ENCODE data around the gene GATB.
"Not testable (repeated sequence)": the region's sequence is repeated elsewhere in the genome, so short reads cannot be mapped to it uniquely, and the experiment has no call there.

Gene GATB

DNA sequence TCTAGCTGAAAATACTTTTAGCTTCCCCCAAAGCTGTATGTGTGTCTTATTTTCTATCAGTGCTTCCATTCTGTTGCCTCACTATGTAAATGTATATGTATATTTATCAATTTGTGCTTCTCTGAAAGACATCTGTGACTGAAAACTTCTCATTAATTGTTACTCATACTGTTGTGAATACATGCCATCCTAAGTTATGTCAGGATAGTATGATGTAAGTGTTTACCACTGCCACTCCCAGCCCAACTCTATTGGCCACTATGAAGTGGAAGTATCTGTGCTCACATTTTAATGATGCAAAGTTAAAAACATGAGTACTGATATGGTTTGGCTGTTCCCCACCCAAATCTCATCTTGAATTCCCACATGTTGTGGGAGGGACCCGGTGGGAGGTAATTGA, 24.4 kb downstream of the GATB start:
- Histone ChIP-seq H3K27me3 (ENCODE audit: insufficient read depth, low read depth) (no peaks in the 10 kb centered on the region), H3K36me3 (ENCODE audit: insufficient read depth) (no peaks in the 10 kb centered on the region), H3K27ac (no peak overlapping the region), H3K9ac (no peak overlapping the region), H4K20me1 (ENCODE audit: insufficient read depth) (no peaks in the 10 kb centered on the region), H3K4me1 (ENCODE audit: low read depth, poor library complexity, severe bottlenecking) (no peaks in the 10 kb centered on the region), H3K4me2 (no peak overlapping the region), H3K79me2 (ENCODE audit: insufficient read depth, low read depth) (no peaks in the 10 kb centered on the region), H2AFZ (ENCODE audit: low read depth) (no peak overlapping the region), H3K4me3 (IDR thresholded peaks at IDR 0.05; ENCODE audit: insufficient read depth, low read depth, low read length) (no peak overlapping the region)
- TF ChIP-seq, protein P1, sequence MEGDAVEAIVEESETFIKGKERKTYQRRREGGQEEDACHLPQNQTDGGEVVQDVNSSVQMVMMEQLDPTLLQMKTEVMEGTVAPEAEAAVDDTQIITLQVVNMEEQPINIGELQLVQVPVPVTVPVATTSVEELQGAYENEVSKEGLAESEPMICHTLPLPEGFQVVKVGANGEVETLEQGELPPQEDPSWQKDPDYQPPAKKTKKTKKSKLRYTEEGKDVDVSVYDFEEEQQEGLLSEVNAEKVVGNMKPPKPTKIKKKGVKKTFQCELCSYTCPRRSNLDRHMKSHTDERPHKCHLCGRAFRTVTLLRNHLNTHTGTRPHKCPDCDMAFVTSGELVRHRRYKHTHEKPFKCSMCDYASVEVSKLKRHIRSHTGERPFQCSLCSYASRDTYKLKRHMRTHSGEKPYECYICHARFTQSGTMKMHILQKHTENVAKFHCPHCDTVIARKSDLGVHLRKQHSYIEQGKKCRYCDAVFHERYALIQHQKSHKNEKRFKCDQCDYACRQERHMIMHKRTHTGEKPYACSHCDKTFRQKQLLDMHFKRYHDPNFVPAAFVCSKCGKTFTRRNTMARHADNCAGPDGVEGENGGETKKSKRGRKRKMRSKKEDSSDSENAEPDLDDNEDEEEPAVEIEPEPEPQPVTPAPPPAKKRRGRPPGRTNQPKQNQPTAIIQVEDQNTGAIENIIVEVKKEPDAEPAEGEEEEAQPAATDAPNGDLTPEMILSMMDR (conservative IDR thresholded peaks at IDR 0.05; ENCODE audit: low read depth, low read length), result no peak

GRCh38 chr4:151731670-151732069, 29.1 kb downstream of the GATB start:
- not testable (repeated sequence) for H3K79me2 ChIP-seq (ENCODE audit: insufficient read depth, low read depth); H3K27ac ChIP-seq; H2AFZ ChIP-seq (ENCODE audit: low read depth); H3K9ac ChIP-seq; H3K27me3 ChIP-seq (ENCODE audit: insufficient read depth, low read depth); H3K4me2 ChIP-seq; H3K36me3 ChIP-seq (ENCODE audit: insufficient read depth); H4K20me1 ChIP-seq (ENCODE audit: insufficient read depth); H3K4me3 ChIP-seq (IDR thresholded peaks at IDR 0.05; ENCODE audit: insufficient read depth, low read depth, low read length)
- H3K4me1 ChIP-seq (ENCODE audit: low read depth, poor library complexity, severe bottlenecking), result peaks cover 17% of the 10 kb centered on the region

DNA sequence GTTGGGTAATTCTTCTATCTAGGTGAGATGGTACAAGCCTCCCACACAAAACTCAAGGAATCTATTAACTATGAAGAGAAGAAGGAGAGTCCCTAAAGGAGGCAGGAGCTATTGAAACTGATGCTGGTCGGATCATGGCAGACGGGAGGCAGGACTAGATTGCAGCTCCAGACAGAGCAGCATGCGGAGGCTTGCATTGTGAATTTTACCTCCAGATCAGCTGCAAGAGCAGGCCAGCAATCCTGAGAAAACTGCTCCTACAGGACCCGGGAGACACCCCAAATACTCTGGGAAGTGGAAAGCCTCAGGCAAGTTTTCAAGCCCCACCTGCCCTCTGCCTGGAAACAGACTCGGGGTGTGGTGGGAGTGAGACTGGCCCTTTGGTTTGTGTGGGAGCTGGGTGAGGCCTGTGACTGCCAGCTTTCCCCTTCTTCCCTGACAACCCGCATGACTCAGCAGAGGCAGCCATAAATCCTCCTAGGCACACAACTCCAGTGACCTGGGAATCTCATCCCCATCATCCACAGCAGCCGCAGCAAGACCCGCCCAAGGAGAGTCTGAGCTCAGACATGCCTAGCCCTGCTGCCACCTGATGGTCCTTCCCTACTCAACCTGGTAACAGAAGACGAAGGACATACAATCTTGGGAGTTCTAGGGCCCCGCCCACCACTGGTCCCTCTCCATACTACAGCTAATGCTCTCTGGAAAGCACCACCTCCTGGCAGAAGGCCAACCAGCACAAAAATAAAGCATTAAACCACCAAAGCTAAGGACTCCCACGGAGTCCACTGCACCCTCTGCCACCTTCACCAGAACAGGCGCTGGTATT, 30.9 kb downstream of the GATB start:
- H3K27me3 ChIP-seq (ENCODE audit: insufficient read depth, low read depth), result no peaks in the 10 kb centered on the region
- H3K4me2 ChIP-seq, result no peak overlapping the region
- H4K20me1 ChIP-seq (ENCODE audit: insufficient read depth), result no peaks in the 10 kb centered on the region
- TF ChIP-seq, protein P1 (conservative IDR thresholded peaks at IDR 0.05; ENCODE audit: low read depth, low read length), result no peak
- H3K4me3 ChIP-seq (IDR thresholded peaks at IDR 0.05; ENCODE audit: insufficient read depth, low read depth, low read length), result no peak overlapping the region
- H3K27ac ChIP-seq, result no peak overlapping the region
- H3K9ac ChIP-seq, result no peak overlapping the region
- no peaks in the 10 kb centered on the region for H3K36me3 ChIP-seq (ENCODE audit: insufficient read depth)
- no peak overlapping the region for H2AFZ ChIP-seq (ENCODE audit: low read depth)
- H3K4me1 ChIP-seq (ENCODE audit: low read depth, poor library complexity, severe bottlenecking), result peaks cover 17% of the 10 kb centered on the region
- no peaks in the 10 kb centered on the region for H3K79me2 ChIP-seq (ENCODE audit: insufficient read depth, low read depth)

GRCh38 chr4:151728679-151729078, 32.1 kb downstream of the GATB start:
- TF ChIP-seq, protein P1 (conservative IDR thresholded peaks at IDR 0.05; ENCODE audit: low read depth, low read length), result no peak
- Histone ChIP-seq H4K20me1 (ENCODE audit: insufficient read depth) (no peaks in the 10 kb centered on the region), H3K36me3 (ENCODE audit: insufficient read depth) (no peaks in the 10 kb centered on the region), H3K27me3 (ENCODE audit: insufficient read depth, low read depth) (no peaks in the 10 kb centered on the region), H3K9ac (no peak overlapping the region), H3K4me2 (peak overlapping the region; percentile 9; the same call in 1 of the 2 replicates), H2AFZ (ENCODE audit: low read depth) (no peak overlapping the region), H3K4me3 (IDR thresholded peaks at IDR 0.05; ENCODE audit: insufficient read depth, low read depth, low read length) (no peak overlapping the region), H3K79me2 (ENCODE audit: insufficient read depth, low read depth) (no peaks in the 10 kb centered on the region), H3K27ac (no peak overlapping the region), H3K4me1 (ENCODE audit: low read depth, poor library complexity, severe bottlenecking) (peaks cover 17% of the 10 kb centered on the region)

- Histone ChIP-seq H3K79me2 (ENCODE audit: insufficient read depth, low read depth) (no peaks in the 10 kb centered on the region), H3K4me1 (ENCODE audit: low read depth, poor library complexity, severe bottlenecking) (peaks cover 17% of the 10 kb centered on the region), H3K9ac (no peak overlapping the region), H3K36me3 (ENCODE audit: insufficient read depth) (no peaks in the 10 kb centered on the region), H3K4me3 (IDR thresholded peaks at IDR 0.05; ENCODE audit: insufficient read depth, low read depth, low read length) (no peak overlapping the region), H2AFZ (ENCODE audit: low read depth) (no peak overlapping the region), H3K27ac (no peak overlapping the region), H4K20me1 (ENCODE audit: insufficient read depth) (no peaks in the 10 kb centered on the region), H3K27me3 (ENCODE audit: insufficient read depth, low read depth) (no peaks in the 10 kb centered on the region), H3K4me2 (peak overlapping the region; percentile 9; the same call in 1 of the 2 replicates)
- TF ChIP-seq, protein P1 (conservative IDR thresholded peaks at IDR 0.05; ENCODE audit: low read depth, low read length), result no peak
Measured at GRCh38 chr4:151728006-151728405, 32.8 kb downstream of the GATB start.

Data from KMS-11 (cell line).